Vagina (tissue), 2 donors: ENCODE data around the gene KCNQ4.

ENCODE experiments used
- POLR2A ChIP-seq, 2 donors: fragments of 450-650 bp; IDR thresholded peaks; one replicate each; pipeline ENCODE4 v1.6.1; 2017; ENCODE audit warnings: antibody characterized with exemption in 2 of 2, mild to moderate bottlenecking in 2 of 2, moderate library complexity in 2 of 2
- POLR2AphosphoS5 ChIP-seq, 2 donors: sonication (generic); formaldehyde crosslinking; IDR thresholded peaks; one replicate each; pipeline ENCODE4 v1.9.0; 2017; ENCODE audit warnings: antibody characterized with exemption in 2 of 2, mild to moderate bottlenecking in 2 of 2, low read depth in 1 of 2; ENCODE audit not compliant: insufficient read depth in 1 of 2

- TF ChIP-seq POLR2AphosphoS5 (IDR thresholded peaks at IDR 0.05; ENCODE audit: insufficient read depth in 1 of 2, low read depth in 1 of 2) (no peak), POLR2A (IDR thresholded peaks at IDR 0.05) (no peak)
These were observed 24.4 kb downstream of the KCNQ4 start for GRCh38 chr1:40808002-40808401.
